ENCODE measurements around the gene P2RX2. TPM values are rescaled to one million over a fixed set of nuclear protein-coding genes. Genes with fewer than 3 reads are reported as not detected.
A peak's percentile ranks its signal among the peaks of the same experiment; 100 is the strongest.

Gene P2RX2
- total RNA-seq, 5 donors from 2014 or later (not counting 1 experiment from before 2014, with no cell fraction given) = not detected

- Mint-ChIP-seq H3K36me3 (peaks cover 75% of the 10 kb centered on the region), H3K27me3 (no peaks in the 10 kb centered on the region), H3K9me3 (no peaks in the 10 kb centered on the region), H3K4me3 (no peak overlapping the region), H3K27ac (no peak overlapping the region), H3K4me1 (peaks cover 0 to 4% (median 0%) of the 10 kb centered on the region in 3 donors)
- no peaks in the 10 kb centered on the region for H3K27me3 ChIP-seq (replicated peaks in 1 of 2; ENCODE audit: control insufficient read depth in 2 of 2, extremely low read depth in 1 of 2, insufficient read depth in 2 of 2, low read length in 1 of 2)
- no peak overlapping the region for H3K4me3 ChIP-seq (ENCODE audit: control insufficient read depth in 1 of 2, extremely low read depth in 1 of 2, low read length in 1 of 2)
- peaks cover 19 to 67% of the 10 kb centered on the region in 2 donors for H3K36me3 ChIP-seq (ENCODE audit: control insufficient read depth in 2 of 2, extremely low read depth in 1 of 2, insufficient read depth in 1 of 2, low read length in 1 of 2)
- no peaks in the 10 kb centered on the region for H3K9me3 ChIP-seq
- 94% methylated on average over 7 of the region's 10 CpGs for WGBS (ENCODE audit: insufficient coverage)
- ATAC-seq (replicated peaks in 1 of 4) = no peak
- no peak for DNase-seq
- H3K4me1 ChIP-seq (ENCODE audit: control insufficient read depth in 1 of 2, extremely low read depth in 1 of 2, insufficient read depth in 2 of 2, low read length in 2 of 2) = no peaks in the 10 kb centered on the region
- ChIA-PET POLR2A (no interaction called here), CTCF (no interaction called here)
- H3K27ac ChIP-seq (ENCODE audit: low read length) = no peak overlapping the region
Measured at GRCh38 chr12:132633901-132634300, 15.3 kb downstream of the P2RX2 start.

- ATAC-seq (replicated peaks in 1 of 4) = no peak
- peaks cover 0 to 4% (median 0%) of the 10 kb centered on the region in 3 donors for H3K4me1 Mint-ChIP-seq
- ChIA-PET POLR2A (no interaction called here), CTCF (interaction anchor here in 1 of 2 donors (0.5 kb wide), 1 partner anchor 11 kb away, joined by 3 read pairs; no protein-coding TSS in a partner anchor)
- WGBS (ENCODE audit: insufficient coverage) = 96% methylated on average over 19 of the region's 21 CpGs
- no peak overlapping the region for H3K27ac Mint-ChIP-seq
- DNase-seq = no peak
- no peaks in the 10 kb centered on the region for H3K4me1 ChIP-seq (ENCODE audit: control insufficient read depth in 1 of 2, extremely low read depth in 1 of 2, insufficient read depth in 2 of 2, low read length in 2 of 2)
- H3K9me3 Mint-ChIP-seq = no peaks in the 10 kb centered on the region
- H3K9me3 ChIP-seq = no peaks in the 10 kb centered on the region
- H3K4me3 Mint-ChIP-seq = no peak overlapping the region
- no peaks in the 10 kb centered on the region for H3K27me3 Mint-ChIP-seq
- H3K4me3 ChIP-seq (ENCODE audit: control insufficient read depth in 1 of 2, extremely low read depth in 1 of 2, low read length in 1 of 2) = no peak overlapping the region
- peaks cover 19 to 69% of the 10 kb centered on the region in 2 donors for H3K36me3 ChIP-seq (ENCODE audit: control insufficient read depth in 2 of 2, extremely low read depth in 1 of 2, insufficient read depth in 1 of 2, low read length in 1 of 2)
- H3K27ac ChIP-seq (ENCODE audit: low read length) = no peak overlapping the region
- H3K36me3 Mint-ChIP-seq = peaks cover 76% of the 10 kb centered on the region
- no peaks in the 10 kb centered on the region for H3K27me3 ChIP-seq (replicated peaks in 1 of 2; ENCODE audit: control insufficient read depth in 2 of 2, extremely low read depth in 1 of 2, insufficient read depth in 2 of 2, low read length in 1 of 2)
Measured at GRCh38 chr12:132634411-132634990, 15.9 kb downstream of the P2RX2 start.

- ChIA-PET POLR2A (no interaction called here), CTCF (interaction anchor here in 1 of 2 donors (0.5 kb wide), 1 partner anchor 10 kb away, joined by 3 read pairs; no protein-coding TSS in a partner anchor)
- Mint-ChIP-seq H3K4me1 (peaks cover 0 to 4% (median 0%) of the 10 kb centered on the region in 3 donors), H3K27ac (no peak overlapping the region), H3K9me3 (no peaks in the 10 kb centered on the region), H3K36me3 (peaks cover 71% of the 10 kb centered on the region), H3K27me3 (no peaks in the 10 kb centered on the region), H3K4me3 (no peak overlapping the region)
- Histone ChIP-seq H3K27ac (ENCODE audit: low read length) (no peak overlapping the region), H3K36me3 (ENCODE audit: control insufficient read depth in 2 of 2, extremely low read depth in 1 of 2, insufficient read depth in 1 of 2, low read length in 1 of 2) (peaks cover 21 to 65% of the 10 kb centered on the region in 2 donors), H3K27me3 (replicated peaks in 1 of 2; ENCODE audit: control insufficient read depth in 2 of 2, extremely low read depth in 1 of 2, insufficient read depth in 2 of 2, low read length in 1 of 2) (no peaks in the 10 kb centered on the region), H3K4me1 (ENCODE audit: control insufficient read depth in 1 of 2, extremely low read depth in 1 of 2, insufficient read depth in 2 of 2, low read length in 2 of 2) (no peaks in the 10 kb centered on the region), H3K4me3 (ENCODE audit: control insufficient read depth in 1 of 2, extremely low read depth in 1 of 2, low read length in 1 of 2) (no peak overlapping the region), H3K9me3 (no peaks in the 10 kb centered on the region)
- ATAC-seq (replicated peaks in 1 of 4) (no peak), DNase-seq (no peak)
- WGBS (ENCODE audit: insufficient coverage) = 90% methylated on average over 29 of the region's 29 CpGs
Measured at GRCh38 chr12:132635076-132635955, 16.7 kb downstream of the P2RX2 start.

GRCh38 chr12:132637811-132638210 lies 19.2 kb downstream of the P2RX2 start:
- Histone ChIP-seq H3K9me3 (no peaks in the 10 kb centered on the region), H3K4me3 (ENCODE audit: control insufficient read depth in 1 of 2, extremely low read depth in 1 of 2, low read length in 1 of 2) (no peak overlapping the region), H3K4me1 (ENCODE audit: control insufficient read depth in 1 of 2, extremely low read depth in 1 of 2, insufficient read depth in 2 of 2, low read length in 2 of 2) (no peaks in the 10 kb centered on the region), H3K27me3 (replicated peaks in 1 of 2; ENCODE audit: control insufficient read depth in 2 of 2, extremely low read depth in 1 of 2, insufficient read depth in 2 of 2, low read length in 1 of 2) (no peaks in the 10 kb centered on the region), H3K27ac (ENCODE audit: low read length) (no peak overlapping the region), H3K36me3 (ENCODE audit: control insufficient read depth in 2 of 2, extremely low read depth in 1 of 2, insufficient read depth in 1 of 2, low read length in 1 of 2) (peaks cover 33 to 54% of the 10 kb centered on the region in 2 donors)
- H3K36me3 Mint-ChIP-seq = peaks cover 64% of the 10 kb centered on the region
- WGBS (ENCODE audit: insufficient coverage) = 87% methylated on average over 16 of the region's 18 CpGs
- H3K4me3 Mint-ChIP-seq = no peak overlapping the region
- H3K27ac Mint-ChIP-seq = no peak overlapping the region
- POLR2A ChIA-PET = no interaction called here
- no peaks in the 10 kb centered on the region for H3K9me3 Mint-ChIP-seq
- no peaks in the 10 kb centered on the region for H3K27me3 Mint-ChIP-seq
- CTCF ChIA-PET = no interaction called here
- DNase-seq (no peak), ATAC-seq (replicated peaks in 1 of 4) (no peak)
- peaks cover 0 to 4% (median 0%) of the 10 kb centered on the region in 3 donors for H3K4me1 Mint-ChIP-seq

- peaks cover 66% of the 10 kb centered on the region for H3K36me3 Mint-ChIP-seq
- H3K27ac ChIP-seq (ENCODE audit: low read length) = no peak overlapping the region
- H3K9me3 Mint-ChIP-seq = no peaks in the 10 kb centered on the region
- no peak overlapping the region for H3K4me3 ChIP-seq (ENCODE audit: control insufficient read depth in 1 of 2, extremely low read depth in 1 of 2, low read length in 1 of 2)
- H3K4me1 Mint-ChIP-seq = peaks cover 0 to 4% (median 0%) of the 10 kb centered on the region in 3 donors
- no peaks in the 10 kb centered on the region for H3K4me1 ChIP-seq (ENCODE audit: control insufficient read depth in 1 of 2, extremely low read depth in 1 of 2, insufficient read depth in 2 of 2, low read length in 2 of 2)
- H3K4me3 Mint-ChIP-seq = no peak overlapping the region
- DNase-seq = peak in 1 of 35 experiments; percentile 19
- ChIA-PET POLR2A (no interaction called here), CTCF (interaction anchor here in 1 of 2 donors (0.6 kb wide), 1 partner anchor 123 kb away, joined by 3 read pairs; no protein-coding TSS in a partner anchor)
- H3K27me3 Mint-ChIP-seq = no peaks in the 10 kb centered on the region
- H3K27ac Mint-ChIP-seq = no peak overlapping the region
- H3K36me3 ChIP-seq (ENCODE audit: control insufficient read depth in 2 of 2, extremely low read depth in 1 of 2, insufficient read depth in 1 of 2, low read length in 1 of 2) = peaks cover 37 to 58% of the 10 kb centered on the region in 2 donors
- H3K9me3 ChIP-seq = no peaks in the 10 kb centered on the region
- WGBS (ENCODE audit: insufficient coverage) = 97% methylated on average over 14 of the region's 25 CpGs
- no peak for ATAC-seq (replicated peaks in 1 of 4)
- H3K27me3 ChIP-seq (replicated peaks in 1 of 2; ENCODE audit: control insufficient read depth in 2 of 2, extremely low read depth in 1 of 2, insufficient read depth in 2 of 2, low read length in 1 of 2) = no peaks in the 10 kb centered on the region
Measured at GRCh38 chr12:132638541-132639408, 20.2 kb downstream of the P2RX2 start.

- Mint-ChIP-seq H3K4me1 (peaks cover 0 to 4% (median 0%) of the 10 kb centered on the region in 3 donors), H3K36me3 (peaks cover 56% of the 10 kb centered on the region), H3K9me3 (no peaks in the 10 kb centered on the region), H3K4me3 (no peak overlapping the region), H3K27me3 (no peaks in the 10 kb centered on the region), H3K27ac (no peak overlapping the region)
- no peaks in the 10 kb centered on the region for H3K9me3 ChIP-seq
- H3K27ac ChIP-seq (ENCODE audit: low read length) = no peak overlapping the region
- no peaks in the 10 kb centered on the region for H3K4me1 ChIP-seq (ENCODE audit: control insufficient read depth in 1 of 2, extremely low read depth in 1 of 2, insufficient read depth in 2 of 2, low read length in 2 of 2)
- ATAC-seq (replicated peaks in 1 of 4) = no peak
- DNase-seq = no peak
- ChIA-PET POLR2A (no interaction called here), CTCF (no interaction called here)
- H3K27me3 ChIP-seq (replicated peaks in 1 of 2; ENCODE audit: control insufficient read depth in 2 of 2, extremely low read depth in 1 of 2, insufficient read depth in 2 of 2, low read length in 1 of 2) = no peaks in the 10 kb centered on the region
- 97% methylated on average over 8 of the region's 12 CpGs for WGBS (ENCODE audit: insufficient coverage)
- no peak overlapping the region for H3K4me3 ChIP-seq (ENCODE audit: control insufficient read depth in 1 of 2, extremely low read depth in 1 of 2, low read length in 1 of 2)
- H3K36me3 ChIP-seq (ENCODE audit: control insufficient read depth in 2 of 2, extremely low read depth in 1 of 2, insufficient read depth in 1 of 2, low read length in 1 of 2) = peaks cover 28 to 54% of the 10 kb centered on the region in 2 donors
Measured at GRCh38 chr12:132639956-132640520, 21.5 kb downstream of the P2RX2 start.
